ENCODE results near the gene CX3CR1.

GRCh38 chr3:39237027-39237426, 42.8 kb downstream of the CX3CR1 start:
- TF ChIP-seq POLR2A (IDR thresholded peaks at IDR 0.05; ENCODE audit: low read length) (no peak), GATA1 (IDR thresholded peaks at IDR 0.05; ENCODE audit: low read depth, low read length) (no peak)
